Motor neuron (in vitro differentiated cells): ENCODE data around the gene TUBG2. TPM values are rescaled to one million over a fixed set of nuclear protein-coding genes. Genes with fewer than 3 reads are reported as not detected.

ENCODE experiments used
- ATAC-seq, 8 experiments: fragments of 200-7000 bp; cut with Tn5 transposase; replicated peaks in 6 of 8; 2 replicates each; pipeline ENCODE4 v1.8.0; 2021; ENCODE audit warnings: mild to moderate bottlenecking in 8 of 8, moderate library complexity in 8 of 8
- H3K27ac ChIP-seq, 2 donors: fragments of 250-450 bp; sonication (Bioruptor Pico); 2 replicates each; pipeline ENCODE4 v1.9.0; 2021; ENCODE audit warnings: antibody characterized with exemption in 2 of 2, mild to moderate bottlenecking in 2 of 2, moderate library complexity in 1 of 2
- H3K4me1 ChIP-seq, 2 donors: fragments of 250-450 bp; sonication (Bioruptor Pico); replicated peaks in 1 of 2; 2 replicates each; pipeline ENCODE4 v1.6.1; 2021; ENCODE audit warnings: antibody characterized with exemption in 2 of 2, mild to moderate bottlenecking in 2 of 2, moderate library complexity in 1 of 2
- H3K4me3 ChIP-seq, 5 donors: fragments of 250-450 bp; sonication (Bioruptor Pico); 2 replicates each; pipeline ENCODE4 v1.9.0; 2021; ENCODE audit warnings: antibody characterized with exemption in 5 of 5, mild to moderate bottlenecking in 5 of 5, moderate library complexity in 4 of 5
- WGBS, 10 experiments: fragments of 450-650 bp; shearing (Covaris generic); methylation state at CpG; one replicate each; pipeline ENCODE4 v1.0.0; 2022; 5-methylcytosine and 5-hydroxymethylcytosine counted together
- in situ Hi-C, 9 experiments: fragments of 400-800 bp; cut with MboI; loops; one replicate each; pipeline ENCODE4 v1.15.0; 2021; ENCODE audit warnings: low sequenced_read_pairs in 9 of 9, low pct_unique_long_range_greater_than_20kb in 2 of 9; ENCODE audit not compliant: unreplicated experiment in 9 of 9
- total RNA-seq, 8 experiments: library from RNA; unstranded; fragments of 300-600 nt; gene quantifications; 2 replicates each; pipeline versions ENCODE4 v1.2.3 to v1.2.4, GENCODE V29; 2022

Gene TUBG2
- total RNA-seq, 8 experiments from 2014 or later: 7.1 to 26.7 (median 16.0) TPM

- in situ Hi-C loops: no loop called here
- no peak for ATAC-seq
- 80 to 100% (median 94%) methylated on average over 1 to 17 of the region's 50 CpGs; no CpG with 5 or more reads in 3 of the 10 experiments for WGBS, 10 experiments
- Histone ChIP-seq H3K4me3 (no peak overlapping the region), H3K4me1 (peaks cover 17 to 22% of the 10 kb centered on the region in 2 donors), H3K27ac (no peak overlapping the region)
These were observed 26.0 kb downstream of the TUBG2 start for GRCh38 chr17:42684929-42685556.

- WGBS, 10 experiments: 95 to 100% (median 97%) methylated on average over 2 to 9 of the region's 14 CpGs; no CpG with 5 or more reads in 4 of the 10 experiments
- ATAC-seq: no peak
- in situ Hi-C loops: no loop called here
- no peak overlapping the region for H3K4me3 ChIP-seq
- H3K4me1 ChIP-seq: peaks cover 10 to 14% of the 10 kb centered on the region in 2 donors
- H3K27ac ChIP-seq: no peak overlapping the region
These were observed 26.7 kb downstream of the TUBG2 start for GRCh38 chr17:42685831-42686230.

- WGBS, 10 experiments: 83 to 100% (median 96%) methylated on average over 2 to 24 of the region's 32 CpGs; no CpG with 5 or more reads in 1 of the 10 experiments
- no peak for ATAC-seq
- H3K27ac ChIP-seq: no peak overlapping the region
- H3K4me1 ChIP-seq: peaks cover 10 to 11% of the 10 kb centered on the region in 2 donors
- in situ Hi-C loops: no loop called here
- no peak overlapping the region for H3K4me3 ChIP-seq
These were observed 27.5 kb downstream of the TUBG2 start for GRCh38 chr17:42686520-42687128.

- H3K4me3 ChIP-seq: no peak overlapping the region
- H3K27ac ChIP-seq: no peak overlapping the region
- peaks cover 7 to 8% of the 10 kb centered on the region in 2 donors for H3K4me1 ChIP-seq
- no peak for ATAC-seq
- WGBS, 10 experiments: 69 to 88% (median 83%) methylated on average over 1 to 13 of the region's 27 CpGs; no CpG with 5 or more reads in 5 of the 10 experiments
- in situ Hi-C loops: no loop called here
These were observed 28.7 kb downstream of the TUBG2 start for GRCh38 chr17:42687707-42688320.

- no peaks in the 10 kb centered on the region for H3K4me1 ChIP-seq
- no peak for ATAC-seq
- in situ Hi-C loops: no loop called here
- WGBS, 10 experiments: 20 to 92% (median 83%) methylated on average over 1 to 7 of the region's 10 CpGs; no CpG with 5 or more reads in 5 of the 10 experiments
- H3K27ac ChIP-seq: no peak overlapping the region
- H3K4me3 ChIP-seq: no peak overlapping the region
These were observed 31.5 kb downstream of the TUBG2 start for GRCh38 chr17:42690596-42690995.

GRCh38 chr17:42691021-42691545, 32.0 kb downstream of the TUBG2 start:
- in situ Hi-C loops: no loop called here
- Histone ChIP-seq H3K4me1 (no peaks in the 10 kb centered on the region), H3K4me3 (no peak overlapping the region), H3K27ac (no peak overlapping the region)
- ATAC-seq: no peak
- 85 to 100% methylated on average over 3 to 5 of the region's 12 CpGs; no CpG with 5 or more reads in 8 of the 10 experiments for WGBS, 10 experiments

- no peaks in the 10 kb centered on the region for H3K4me1 ChIP-seq
- in situ Hi-C loops: no loop called here
- no peak overlapping the region for H3K4me3 ChIP-seq
- ATAC-seq: no peak
- no peak overlapping the region for H3K27ac ChIP-seq
- 66 to 96% (median 89%) methylated on average over 3 to 11 of the region's 11 CpGs; no CpG with 5 or more reads in 3 of the 10 experiments for WGBS, 10 experiments
These were observed 33.4 kb downstream of the TUBG2 start for GRCh38 chr17:42692489-42692888.

GRCh38 chr17:42694524-42694923, 35.4 kb downstream of the TUBG2 start:
- no peak for ATAC-seq
- Histone ChIP-seq H3K27ac (no peak overlapping the region), H3K4me1 (peaks cover 3 to 6% of the 10 kb centered on the region in 2 donors), H3K4me3 (no peak overlapping the region)
- in situ Hi-C loops: no loop called here
- 57 to 100% (median 96%) methylated on average over 1 to 2 of the region's 3 CpGs; no CpG with 5 or more reads in 6 of the 10 experiments for WGBS, 10 experiments

- peaks cover 3 to 6% of the 10 kb centered on the region in 2 donors for H3K4me1 ChIP-seq
- in situ Hi-C loops: no loop called here
- 94 to 100% (median 97%) methylated on average over 1 to 10 of the region's 20 CpGs; no CpG with 5 or more reads in 6 of the 10 experiments for WGBS, 10 experiments
- no peak overlapping the region for H3K27ac ChIP-seq
- H3K4me3 ChIP-seq: no peak overlapping the region
- ATAC-seq: peak in 2 of 8 experiments; percentile 6 to 11
These were observed 36.4 kb downstream of the TUBG2 start for GRCh38 chr17:42695500-42695899.

- no peak for ATAC-seq
- Histone ChIP-seq H3K4me3 (no peak overlapping the region), H3K4me1 (peaks cover 3 to 6% of the 10 kb centered on the region in 2 donors), H3K27ac (no peak overlapping the region)
- 80 to 100% (median 92%) methylated on average over 1 to 12 of the region's 19 CpGs; no CpG with 5 or more reads in 2 of the 10 experiments for WGBS, 10 experiments
- in situ Hi-C loops: no loop called here
These were observed 38.2 kb downstream of the TUBG2 start for GRCh38 chr17:42697108-42697811.

GRCh38 chr17:42698736-42699414, 39.8 kb downstream of the TUBG2 start:
- no CpG with 5 or more reads among the region's 2 CpGs for WGBS, 10 experiments
- peak in 5 of 8 experiments; percentile 13 to 49 (median 48) for ATAC-seq
- Histone ChIP-seq H3K4me1 (peaks cover 3 to 6% of the 10 kb centered on the region in 2 donors), H3K27ac (peak overlapping the region; percentile 34 to 44), H3K4me3 (no peak overlapping the region)
- in situ Hi-C loops: no loop called here

GRCh38 chr17:42699415-42699740, 40.3 kb downstream of the TUBG2 start:
- Histone ChIP-seq H3K4me1 (peaks cover 3 to 6% of the 10 kb centered on the region in 2 donors), H3K27ac (peak overlapping the region; percentile 34 to 44), H3K4me3 (no peak overlapping the region)
- WGBS, 10 experiments: 75 to 100% (median 100%) methylated on average over 1 to 2 of the region's 4 CpGs; no CpG with 5 or more reads in 2 of the 10 experiments
- in situ Hi-C loops: no loop called here
- no peak for ATAC-seq
